IMR-90 (cell line): ENCODE results near the gene DPP6. TPM values are rescaled to one million over a fixed set of nuclear protein-coding genes. Genes with fewer than 3 reads are reported as not detected.

ENCODE experiments used
- ATAC-seq: fragments of 200-7000 bp; cut with Tn5 transposase; 2 replicates; pipeline ENCODE4 v1.9.1; 2020; ENCODE audit warnings: low read depth, mild to moderate bottlenecking, moderate library complexity
- BruUV-seq: library from RNA; stranded (reverse); fragments of 400-500 nt; replicated peaks from 2 replicates; lab custom pipeline; 2021; lab: Mats Ljungman, UMichigan
- CTCF ChIA-PET: fragments of 300-600 bp; formaldehyde crosslinking; extraction: SDS; loops from one replicate; lab custom pipeline; 2021; ENCODE audit warnings: antibody characterized with exemption; lab: Yijun Ruan, JAX
- POLR2A ChIA-PET: fragments of 300-600 bp; sonication (Branson Sonifier 250); formaldehyde crosslinking; loops from one replicate; lab custom pipeline; 2022; ENCODE audit warnings: antibody characterized with exemption; ENCODE audit not compliant: unreplicated experiment; lab: Charles Lee
- DNase-seq: peaks from one replicate; pipeline ENCODE4 v3.0.0; 2013
- H2AFZ ChIP-seq: replicated peaks from 2 replicates; pipeline ENCODE3; 2013; ENCODE audit warnings: low read length, mild to moderate bottlenecking; ENCODE audit not compliant: poor library complexity
- H2AK5ac ChIP-seq: 2 replicates; pipeline ENCODE4 v1.6.1; 2013; ENCODE audit warnings: low read depth, low read length, inconsistent platforms
- H2AK9ac ChIP-seq: replicated peaks from 2 replicates; pipeline ENCODE3; 2013; ENCODE audit warnings: mild to moderate bottlenecking, low read depth, low read length, moderate library complexity; ENCODE audit not compliant: poor library complexity
- H2BK120ac ChIP-seq: 2 replicates; pipeline ENCODE4 v1.6.1; 2013; ENCODE audit warnings: low read depth, low read length, inconsistent platforms
- H2BK15ac ChIP-seq: 3 replicates; pipeline ENCODE4 v1.6.1; 2013; ENCODE audit warnings: low read depth, low read length, inconsistent platforms
- H2BK20ac ChIP-seq: 2 replicates; pipeline ENCODE4 v1.6.1; 2013; ENCODE audit warnings: low read depth, mild to moderate bottlenecking, inconsistent platforms, low read length, moderate library complexity
- H2BK5ac ChIP-seq: 2 replicates; pipeline ENCODE4 v1.6.1; 2013; ENCODE audit warnings: mild to moderate bottlenecking, low read depth, low read length, inconsistent platforms; ENCODE audit not compliant: poor library complexity, severe bottlenecking
- H3K14ac ChIP-seq: replicated peaks from 2 replicates; pipeline ENCODE4 v1.6.1; 2013; ENCODE audit warnings: low read depth, low read length, inconsistent platforms
- H3K18ac ChIP-seq: 2 replicates; pipeline ENCODE4 v1.6.1; 2013; ENCODE audit warnings: low read depth, low read length, control low read depth
- H3K23ac ChIP-seq: 2 replicates; pipeline ENCODE4 v1.6.1; 2013; ENCODE audit warnings: low read depth, low read length, inconsistent platforms
- H3K27ac ChIP-seq: 2 replicates; pipeline ENCODE4 v1.5.1; 2013; ENCODE audit warnings: mild to moderate bottlenecking, control low read depth, low read length; ENCODE audit not compliant: insufficient read depth
- H3K27me3 ChIP-seq: 2 replicates; pipeline ENCODE4 v1.6.1; 2013; ENCODE audit warnings: low read length; ENCODE audit not compliant: control insufficient read depth, insufficient read depth
- H3K36me3 ChIP-seq: 2 replicates; pipeline ENCODE4 v1.6.1; 2013; ENCODE audit warnings: low read length, mixed read lengths; ENCODE audit not compliant: control insufficient read depth, insufficient read depth
- H3K4ac ChIP-seq: 2 replicates; pipeline ENCODE4 v1.6.1; 2013; ENCODE audit warnings: low read depth, low read length, inconsistent platforms
- H3K4me1 ChIP-seq: 2 replicates; pipeline ENCODE4 v1.6.1; 2013; ENCODE audit warnings: low read length, mixed read lengths; ENCODE audit not compliant: control insufficient read depth, insufficient read depth
- H3K4me2 ChIP-seq: 2 replicates; pipeline ENCODE4 v1.6.1; 2013; ENCODE audit warnings: low read depth, mild to moderate bottlenecking, control low read depth, low read length, moderate library complexity
- H3K4me3 ChIP-seq: 2 replicates; pipeline ENCODE4 v1.5.1; 2013; ENCODE audit warnings: low read depth, mild to moderate bottlenecking, control low read depth, low read length, moderate library complexity; ENCODE audit not compliant: insufficient read depth
- H3K56ac ChIP-seq: 2 replicates; pipeline ENCODE4 v1.6.1; 2013; ENCODE audit warnings: low read length, inconsistent platforms; ENCODE audit not compliant: insufficient read depth; ENCODE audit errors: extremely low read depth
- H3K79me1 ChIP-seq, 2 experiments: 2 replicates each; pipeline ENCODE4 v1.6.1; 2013; ENCODE audit warnings: low read length in 2 of 2, inconsistent platforms in 1 of 2, low read depth in 1 of 2
- H3K9ac ChIP-seq: 2 replicates; pipeline ENCODE4 v1.6.1; 2013; ENCODE audit warnings: low read depth, low read length, control low read depth
- H3K9me1 ChIP-seq: 2 replicates; pipeline ENCODE4 v1.6.1; 2013; ENCODE audit warnings: low read length, inconsistent platforms; ENCODE audit not compliant: insufficient read depth
- H3K9me3 ChIP-seq: 2 replicates; pipeline ENCODE4 v1.6.1; 2013; ENCODE audit warnings: low read length; ENCODE audit not compliant: control insufficient read depth, insufficient read depth
- H4K20me1 ChIP-seq: 2 replicates; pipeline ENCODE4 v1.6.1; 2013; ENCODE audit warnings: low read length, inconsistent platforms; ENCODE audit not compliant: insufficient read depth
- H4K5ac ChIP-seq: 2 replicates; pipeline ENCODE4 v1.6.1; 2013; ENCODE audit warnings: mild to moderate bottlenecking, low read depth, low read length, control low read depth
- H4K8ac ChIP-seq, 2 experiments: 2 replicates each; pipeline ENCODE4 v1.6.1; 2013; ENCODE audit warnings: low read depth in 2 of 2, low read length in 2 of 2, control low read depth in 1 of 2, inconsistent platforms in 1 of 2
- H4K91ac ChIP-seq: 2 replicates; pipeline ENCODE4 v1.6.1; 2013; ENCODE audit warnings: low read depth, low read length, inconsistent platforms; ENCODE audit not compliant: insufficient read depth
- BHLHE40 ChIP-seq: fragments of 150-350 bp; IDR thresholded peaks from 2 replicates; pipeline ENCODE4 v1.6.1; 2016; ENCODE audit warnings: mild to moderate bottlenecking, low read depth, low read length
- CEBPB ChIP-seq: IDR thresholded peaks from 2 replicates; pipeline ENCODE4 v1.6.1; 2012; ENCODE audit warnings: low read depth, low read length, improper control_type of control experiment
- CHD1 ChIP-seq: IDR thresholded peaks from 2 replicates; pipeline ENCODE4 v1.6.1; 2012; ENCODE audit warnings: low read depth, low read length, improper control_type of control experiment
- CTCF ChIP-seq: conservative IDR thresholded peaks from 2 replicates; pipeline ENCODE4 v1.5.1; 2012; ENCODE audit warnings: mild to moderate bottlenecking, low read depth, low read length, improper control_type of control experiment
- ELK1 ChIP-seq: fragments of 150-350 bp; IDR thresholded peaks from 2 replicates; pipeline ENCODE4 v1.6.1; 2016; ENCODE audit warnings: low read depth, mild to moderate bottlenecking, low read length, moderate library complexity, borderline replicate concordance
- MAFK ChIP-seq: IDR thresholded peaks from 2 replicates; pipeline ENCODE4 v1.6.1; 2012; ENCODE audit warnings: low read depth, low read length, improper control_type of control experiment
- MAZ ChIP-seq: IDR thresholded peaks from 2 replicates; pipeline ENCODE4 v1.6.1; 2012; ENCODE audit warnings: low read depth, mild to moderate bottlenecking, low read length, improper control_type of control experiment, moderate library complexity, borderline replicate concordance
- MXI1 ChIP-seq: IDR thresholded peaks from 2 replicates; pipeline ENCODE4 v1.6.1; 2012; ENCODE audit warnings: low read depth, mild to moderate bottlenecking, low read length, moderate library complexity, borderline replicate concordance
- NFE2L2 ChIP-seq: fragments of 150-350 bp; IDR thresholded peaks from 2 replicates; pipeline ENCODE4 v1.6.1; 2016; ENCODE audit warnings: low read depth, mild to moderate bottlenecking, low read length
- POLR2A ChIP-seq: IDR thresholded peaks from 2 replicates; pipeline ENCODE4 v1.6.1; 2012; ENCODE audit warnings: mild to moderate bottlenecking, low read depth, low read length
- RAD21 ChIP-seq: IDR thresholded peaks from 2 replicates; pipeline ENCODE4 v1.6.1; 2012; ENCODE audit warnings: low read length, improper control_type of control experiment
- RCOR1 ChIP-seq: IDR thresholded peaks from 2 replicates; pipeline ENCODE4 v1.6.1; 2012; ENCODE audit warnings: mild to moderate bottlenecking, low read length, improper control_type of control experiment; ENCODE audit not compliant: insufficient replicate concordance
- RFX5 ChIP-seq: IDR thresholded peaks from 2 replicates; pipeline ENCODE4 v1.8.0; 2012; ENCODE audit warnings: low read depth, mild to moderate bottlenecking, low read length, moderate library complexity
- SMC3 ChIP-seq: fragments of 150-350 bp; IDR thresholded peaks from 2 replicates; pipeline ENCODE4 v1.6.1; 2016; ENCODE audit warnings: low read depth, mild to moderate bottlenecking, antibody characterized with exemption, low read length, moderate library complexity
- USF2 ChIP-seq: fragments of 150-350 bp; IDR thresholded peaks from 2 replicates; pipeline ENCODE4 v1.6.1; 2017; ENCODE audit warnings: mild to moderate bottlenecking, antibody characterized with exemption, low read length, low read depth
- WGBS, 2 experiments: methylation state at CpG; one replicate each; pipeline versions ENCODE4 v1.1.5 to v1.1.7; 2013; ENCODE audit warnings: missing lambda C conversion rate in 2 of 2; ENCODE audit not compliant: insufficient read length in 1 of 2; ENCODE audit errors: extremely low coverage in 2 of 2; 5-methylcytosine and 5-hydroxymethylcytosine counted together
- dilution Hi-C: fragments of 300-500 bp; cut with HindIII; formaldehyde crosslinking; loops from one replicate; pipeline ENCODE4 v1.14.3; 2018; ENCODE audit warnings: low sequenced_read_pairs; ENCODE audit not compliant: unreplicated experiment
- in situ Hi-C: fragments of 300-500 bp; cut with MboI; formaldehyde crosslinking; loops from 3 replicates; pipeline ENCODE4 v1.14.3; 2019; ENCODE audit warnings: low sequenced_read_pairs, inconsistent platforms, mixed read lengths
- intact Hi-C: fragments of 100-400 bp; cut with micrococcal nuclease; formaldehyde crosslinking; loops from 2 replicates; pipeline ENCODE4 v1.10.0; 2022
- polyA plus RNA-seq, 3 experiments: library from polyadenylated mRNA; depleted of rRNA; stranded (reverse); fragments of >200 nt; gene quantifications; 2 replicates each; pipeline ENCODE4 v1.2.3, GENCODE V29; 2012; ENCODE audit warnings: low replicate concordance in 1 of 3
- total RNA-seq: library from RNA; depleted of rRNA; stranded (reverse); fragments of >200 nt; gene quantifications from 2 replicates; pipeline ENCODE4 v1.2.3, GENCODE V29; 2012

Gene DPP6
- total and polyA plus RNA-seq, 2 of the 4 experiments (the other 2 are of a cell fraction) = not detected

GRCh38 chr7:154804449-154804848 is 752.3 kb downstream of the DPP6 start:
- Histone ChIP-seq H3K56ac (no peak overlapping the region), H2AFZ (no peak overlapping the region), H4K5ac (no peak overlapping the region), H2BK15ac (no peak overlapping the region), H3K36me3 (no peaks in the 10 kb centered on the region), H3K14ac (no peak overlapping the region), H3K4me1 (no peaks in the 10 kb centered on the region), H3K9ac (no peak overlapping the region), H3K9me1 (no peaks in the 10 kb centered on the region), H2BK5ac (no peak overlapping the region), H4K20me1 (no peaks in the 10 kb centered on the region), H3K9me3 (peaks cover 45% of the 10 kb centered on the region), H2AK9ac (no peak overlapping the region), H3K18ac (no peak overlapping the region), H3K4me3 (no peak overlapping the region), H2AK5ac (no peak overlapping the region), H3K23ac (no peak overlapping the region), H3K4me2 (no peak overlapping the region), H3K4ac (no peak overlapping the region), H4K91ac (no peak overlapping the region), H3K27ac (no peak overlapping the region), H2BK20ac (no peak overlapping the region), H2BK120ac (no peak overlapping the region), H3K27me3 (no peaks in the 10 kb centered on the region), H3K79me1 (no peaks in the 10 kb centered on the region), H4K8ac (no peak overlapping the region)
- WGBS, 2 experiments = 67% methylated on average over 1 of the region's 3 CpGs; no CpG with 5 or more reads in 1 of the 2 experiments
- no TSS peak for BruUV-seq
- in situ Hi-C loops (no loop called here), dilution Hi-C loops (no loop called here), intact Hi-C loops (no loop called here)
- ChIA-PET POLR2A (no interaction called here), CTCF (no interaction called here)
- no peak for TF ChIP-seq CEBPB
- TF ChIP-seq POLR2A = no peak
- no peak for TF ChIP-seq RCOR1
- TF ChIP-seq CHD1 = no peak
- no peak for TF ChIP-seq RAD21
- no peak for TF ChIP-seq RFX5
- TF ChIP-seq ELK1 = no peak
- TF ChIP-seq CTCF = no peak
- no peak for TF ChIP-seq MXI1
- no peak for TF ChIP-seq NFE2L2
- TF ChIP-seq SMC3 = no peak
- TF ChIP-seq BHLHE40 = no peak
- no peak for TF ChIP-seq MAZ
- no peak for TF ChIP-seq USF2
- no peak for TF ChIP-seq MAFK
- no peak for DNase-seq
- ATAC-seq = no peak
